GM12878 (cell line): ENCODE measurements around the gene C2orf68. TPM values are rescaled to one million over a fixed set of nuclear protein-coding genes. Genes with fewer than 3 reads are reported as not detected.

ENCODE experiments used
- ATAC-seq: fragments of 200-7000 bp; cut with Tn5 transposase; 3 replicates; pipeline ENCODE4 v1.9.1; 2020; ENCODE audit warnings: mild to moderate bottlenecking, moderate library complexity
- BruUV-seq: library from RNA; stranded (reverse); fragments of 400-500 nt; replicated peaks from 2 replicates; lab custom pipeline; 2021; lab: Mats Ljungman, UMichigan
- CTCF ChIA-PET: fragments of 300-600 bp; sonication (Branson Sonifier 250); formaldehyde crosslinking; extraction: SDS; loops from one replicate; lab custom pipeline; 2021; ENCODE audit warnings: inconsistent platforms; lab: Yijun Ruan, JAX
- POLR2A ChIA-PET: fragments of 350-600 bp; formaldehyde crosslinking; extraction: SDS; loops from one replicate; lab custom pipeline; 2021; ENCODE audit warnings: inconsistent platforms; lab: Charles Lee
- RAD21 ChIA-PET: fragments of 300-600 bp; sonication (Branson Sonifier 250); formaldehyde crosslinking; loops from one replicate; lab custom pipeline; 2023; ENCODE audit warnings: antibody characterized with exemption; ENCODE audit not compliant: unreplicated experiment; lab: Charles Lee
- SMC1A ChIA-PET: fragments of 300-600 bp; sonication (Branson Sonifier 250); formaldehyde crosslinking; loops from one replicate; lab custom pipeline; 2023; ENCODE audit not compliant: unreplicated experiment, uncharacterized antibody; lab: Charles Lee
- DNase-seq: peaks from one replicate; pipeline ENCODE4 v3.0.0-alpha.2; 2011; ENCODE audit warnings: low read depth, low spot score
- FAIRE-seq: peaks from 3 replicates; lab custom pipeline; 2011; peaks lifted over from hg19 to GRCh38; lab: Jason Lieb, UNC
- H2AFZ ChIP-seq: 2 replicates; pipeline ENCODE4 v1.6.0; 2011; ENCODE audit warnings: low read depth, low read length, control low read depth; ENCODE audit not compliant: control insufficient read depth
- H3K27ac ChIP-seq: 2 replicates; pipeline ENCODE4 v1.5.1; 2011; ENCODE audit warnings: control low read depth; ENCODE audit not compliant: control insufficient read depth, insufficient read depth
- H3K27me3 ChIP-seq, 2 experiments: replicated peaks in 1 of 2; 2 replicates each; pipeline versions ENCODE4 v1.6.0 to v1.6.1; 2011; ENCODE audit warnings: low read length in 1 of 2; ENCODE audit not compliant: control insufficient read depth in 2 of 2, insufficient read depth in 2 of 2
- H3K36me3 ChIP-seq, 2 experiments: 2 replicates each; pipeline ENCODE4 v1.5.1; 2011; ENCODE audit warnings: low read length in 1 of 2; ENCODE audit not compliant: control insufficient read depth in 2 of 2, insufficient read depth in 2 of 2
- H3K4me1 ChIP-seq: 2 replicates; pipeline ENCODE4 v1.6.1; 2011; ENCODE audit warnings: mild to moderate bottlenecking, low read length, moderate library complexity, mixed read lengths; ENCODE audit not compliant: control insufficient read depth, insufficient read depth
- H3K4me2 ChIP-seq: 2 replicates; pipeline ENCODE4 v1.6.0; 2011; ENCODE audit warnings: control low read depth; ENCODE audit not compliant: control insufficient read depth, insufficient read depth
- H3K4me3 ChIP-seq: fragments of 200-600 bp; sonication (generic); 2 replicates; pipeline ENCODE4 v1.5.1; 2016
- H3K79me2 ChIP-seq: 2 replicates; pipeline ENCODE4 v1.6.0; 2011; ENCODE audit warnings: low read length; ENCODE audit not compliant: control insufficient read depth, insufficient read depth
- H3K9ac ChIP-seq: 2 replicates; pipeline ENCODE4 v1.8.0; 2011; ENCODE audit warnings: low read length, control low read depth, mixed read lengths; ENCODE audit not compliant: control insufficient read depth, insufficient read depth
- H3K9me3 ChIP-seq: replicated peaks from 3 replicates; pipeline ENCODE4 v1.5.1; 2011; ENCODE audit warnings: mild to moderate bottlenecking, low read length; ENCODE audit not compliant: control insufficient read depth, insufficient read depth
- H4K20me1 ChIP-seq: 2 replicates; pipeline ENCODE4 v1.6.0; 2011; ENCODE audit not compliant: control insufficient read depth, insufficient read depth
- ATF3 ChIP-seq: IDR thresholded peaks from 2 replicates; pipeline ENCODE4 v1.6.1; 2011; ENCODE audit warnings: low read depth, mild to moderate bottlenecking, low read length, moderate library complexity, borderline replicate concordance; ENCODE audit errors: extremely low read depth
- EZH2 ChIP-seq: IDR thresholded peaks from 2 replicates; pipeline ENCODE4 v1.6.1; 2012; ENCODE audit warnings: low read depth, mild to moderate bottlenecking, control low read depth, inconsistent platforms, low read length, borderline replicate concordance; ENCODE audit not compliant: control insufficient read depth
- GABPA ChIP-seq: IDR thresholded peaks from 2 replicates; pipeline ENCODE4 v1.6.1; 2014; ENCODE audit warnings: antibody characterized with exemption, low read depth, mild to moderate bottlenecking, inconsistent platforms
- HDAC6 ChIP-seq: fragments of 200-600 bp; sonication (generic); IDR thresholded peaks from one replicate; pipeline ENCODE4 v1.8.0; 2017; ENCODE audit warnings: antibody characterized with exemption; ENCODE audit not compliant: unreplicated experiment
- IRF4 ChIP-seq: IDR thresholded peaks from 2 replicates; pipeline ENCODE4 v1.6.1; 2011; ENCODE audit warnings: low read depth, low read length
- MTA2 ChIP-seq: fragments of 450-650 bp; IDR thresholded peaks from 2 replicates; pipeline ENCODE4 v1.6.1; 2016; ENCODE audit warnings: low read depth, mild to moderate bottlenecking, moderate library complexity
- STAT3 ChIP-seq: IDR thresholded peaks from 2 replicates; pipeline ENCODE4 v1.6.1; 2011; ENCODE audit warnings: low read depth, low read length, improper control_type of control experiment
- TCF3 ChIP-seq: IDR thresholded peaks from 2 replicates; pipeline ENCODE4 v1.6.1; 2012; ENCODE audit warnings: low read depth, mild to moderate bottlenecking, low read length, borderline replicate concordance; ENCODE audit not compliant: insufficient read depth
- WGBS: methylation state at CpG from one replicate; pipeline ENCODE4 v1.1.6; 2016; ENCODE audit warnings: low lambda C conversion rate; ENCODE audit not compliant: insufficient replicate concordance, insufficient coverage; ENCODE audit errors: missing lambda C conversion rate; 5-methylcytosine and 5-hydroxymethylcytosine counted together
- in situ Hi-C: fragments of 300-500 bp; cut with MboI; formaldehyde crosslinking; loops from 9 replicates; pipeline ENCODE4 v1.14.3; 2018; ENCODE audit warnings: mixed read lengths
- intact Hi-C: fragments of 100-400 bp; cut with micrococcal nuclease; formaldehyde crosslinking; loops from one replicate; pipeline ENCODE4 v1.14.2; 2022; ENCODE audit not compliant: unreplicated experiment
- polyA plus RNA-seq, 11 experiments: library from polyadenylated mRNA; depleted of rRNA in 4 of 11; unstranded in 6 of 11; stranded (reverse) in 5 of 11; fragments of >200 nt; fragmentation: Nextera tagmentation in 4 of 11; fragmentation: Illumina TruSeq in 1 of 11; extraction: Ambion mirVana in 4 of 11; extraction: Trizol in 1 of 11; gene quantifications; 1 replicate in 1 of 11; 2 replicates in 10 of 11; pipeline versions ENCODE4 v1.2.1 to v1.2.3, GENCODE V29; 2011 to 2016; ENCODE audit warnings: inconsistent platforms in 2 of 11, missing spikeins in 2 of 11, low read depth in 1 of 11
- total RNA-seq, 4 experiments: library from RNA; depleted of rRNA in 3 of 4; stranded (reverse); fragments of >200 nt in 3 of 4; fragmentation: Illumina TruSeq in 1 of 4; extraction: Trizol in 1 of 4; gene quantifications; 2 replicates each; pipeline versions ENCODE4 v1.2.1 to v1.2.3, GENCODE V29; 2013 to 2021

The C2orf68 gene
- total and polyA plus RNA-seq, 10 of the 15 experiments (the other 5 are each of a cell fraction or from before 2014, with no cell fraction given), result 12.7 to 56.1 (median 28.4) TPM

- Histone ChIP-seq H3K36me3 (peaks cover 9 to 35% of the 10 kb centered on the region in 2 experiments), H3K9ac (no peak overlapping the region), H2AFZ (no peak overlapping the region), H3K79me2 (no peaks in the 10 kb centered on the region), H3K27me3 (no peaks in the 10 kb centered on the region), H3K27ac (no peak overlapping the region), H3K9me3 (no peaks in the 10 kb centered on the region), H3K4me3 (no peak overlapping the region), H4K20me1 (no peaks in the 10 kb centered on the region), H3K4me2 (no peak overlapping the region), H3K4me1 (no peaks in the 10 kb centered on the region)
- DNase-seq, result no peak
- intact Hi-C loops, result no loop called here
- ChIA-PET RAD21 (interaction anchor here (0.7 to 1.1 kb wide), 2 partner anchors 75 to 212 kb away, joined by 3 read pairs; no protein-coding TSS in a partner anchor), POLR2A (interaction anchor here (0.6 to 1.2 kb wide), 5 partner anchors 12 to 304 kb away, joined by 3 to 6 read pairs (median 4); partner anchors contain the start of gene GNLY), CTCF (interaction anchor here (1.3 to 1.7 kb wide), 2 partner anchors 38 to 77 kb away, joined by 3 read pairs; no protein-coding TSS in a partner anchor), SMC1A (no interaction called here)
- in situ Hi-C loops, result no loop called here
- BruUV-seq, result no TSS peak
- FAIRE-seq, result no peak
- 68% methylated on average over 2 of the region's 3 CpGs for WGBS
- no peak for TF ChIP-seq STAT3
- TF ChIP-seq EZH2, result no peak
- no peak for TF ChIP-seq TCF3
- no peak for TF ChIP-seq IRF4
- TF ChIP-seq MTA2, result no peak
- TF ChIP-seq GABPA, result no peak
- no peak for TF ChIP-seq HDAC6
- no peak for TF ChIP-seq ATF3
- ATAC-seq, result no peak
These were observed 19.4 kb upstream of the C2orf68 start for GRCh38 chr2:85631316-85631715.
